ENCODE measurements around the gene UBD.

GRCh38 chr6:29522227-29522626, 37.3 kb downstream of the UBD start:
- TF ChIP-seq POLR2A (IDR thresholded peaks at IDR 0.05): no peak
- TF ChIP-seq CTCF (IDR thresholded peaks at IDR 0.05): no peak
